ENCODE measurements around the gene CAMTA1. TPM values are rescaled to one million over a fixed set of nuclear protein-coding genes. Genes with fewer than 3 reads are reported as not detected.

CAMTA1 gene
- total RNA-seq, 1 donor from 2014 or later = 268 TPM

DNA sequence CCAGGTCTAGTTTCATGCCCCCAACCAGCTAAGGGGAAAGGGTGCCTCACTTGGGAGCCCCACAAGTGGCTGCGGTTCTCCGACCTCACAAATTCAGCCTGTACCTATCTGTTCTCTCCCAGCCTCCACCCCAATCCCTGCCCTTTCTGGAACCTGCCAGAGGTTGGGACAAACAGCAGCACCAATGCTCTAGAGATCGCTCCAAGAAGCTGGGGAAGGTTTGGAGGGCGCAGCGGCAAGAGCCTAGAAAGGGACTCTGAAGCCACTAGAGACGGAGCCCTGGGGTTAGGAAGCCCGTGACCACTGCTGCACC lies 742.4 kb downstream of the CAMTA1 start:
- H3K9ac ChIP-seq = no peak overlapping the region
- H3K4me3 ChIP-seq = no peak overlapping the region
- no peak overlapping the region for H2AFZ ChIP-seq (replicated peaks)
- Mint-ChIP-seq H3K27me3 (ENCODE audit: insufficient read depth, low read depth) (peaks cover 2% of the 10 kb centered on the region), H3K9me3 (no peaks in the 10 kb centered on the region), H3K27ac (no peak overlapping the region), H3K4me3 (no peak overlapping the region), H3K36me3 (no peaks in the 10 kb centered on the region), H3K4me1 (peaks cover 2% of the 10 kb centered on the region)
- no peaks in the 10 kb centered on the region for H3K79me2 ChIP-seq (ENCODE audit: low read depth)
- no peaks in the 10 kb centered on the region for H3K36me3 ChIP-seq
- TF ChIP-seq, protein P1, sequence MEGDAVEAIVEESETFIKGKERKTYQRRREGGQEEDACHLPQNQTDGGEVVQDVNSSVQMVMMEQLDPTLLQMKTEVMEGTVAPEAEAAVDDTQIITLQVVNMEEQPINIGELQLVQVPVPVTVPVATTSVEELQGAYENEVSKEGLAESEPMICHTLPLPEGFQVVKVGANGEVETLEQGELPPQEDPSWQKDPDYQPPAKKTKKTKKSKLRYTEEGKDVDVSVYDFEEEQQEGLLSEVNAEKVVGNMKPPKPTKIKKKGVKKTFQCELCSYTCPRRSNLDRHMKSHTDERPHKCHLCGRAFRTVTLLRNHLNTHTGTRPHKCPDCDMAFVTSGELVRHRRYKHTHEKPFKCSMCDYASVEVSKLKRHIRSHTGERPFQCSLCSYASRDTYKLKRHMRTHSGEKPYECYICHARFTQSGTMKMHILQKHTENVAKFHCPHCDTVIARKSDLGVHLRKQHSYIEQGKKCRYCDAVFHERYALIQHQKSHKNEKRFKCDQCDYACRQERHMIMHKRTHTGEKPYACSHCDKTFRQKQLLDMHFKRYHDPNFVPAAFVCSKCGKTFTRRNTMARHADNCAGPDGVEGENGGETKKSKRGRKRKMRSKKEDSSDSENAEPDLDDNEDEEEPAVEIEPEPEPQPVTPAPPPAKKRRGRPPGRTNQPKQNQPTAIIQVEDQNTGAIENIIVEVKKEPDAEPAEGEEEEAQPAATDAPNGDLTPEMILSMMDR (IDR thresholded peaks at IDR 0.05) = no peak
- no peak for TF ChIP-seq EZH2phosphoT487 (IDR thresholded peaks at IDR 0.05)
- no peak for TF ChIP-seq EZH2 (IDR thresholded peaks at IDR 0.05)
- H3K4me1 ChIP-seq = no peaks in the 10 kb centered on the region
- H3K27me3 ChIP-seq = no peaks in the 10 kb centered on the region
- no peak overlapping the region for H3K27ac ChIP-seq
- H4K20me1 ChIP-seq (ENCODE audit: low read depth) = no peaks in the 10 kb centered on the region
- H3K4me2 ChIP-seq = no peak overlapping the region
- no peak for DNase-seq (ENCODE audit: low spot score)
- H3F3A ChIP-seq (ENCODE audit: low read depth) = no peaks in the 10 kb centered on the region
- no peaks in the 10 kb centered on the region for H3K9me3 ChIP-seq (ENCODE audit: low read depth)

DNA sequence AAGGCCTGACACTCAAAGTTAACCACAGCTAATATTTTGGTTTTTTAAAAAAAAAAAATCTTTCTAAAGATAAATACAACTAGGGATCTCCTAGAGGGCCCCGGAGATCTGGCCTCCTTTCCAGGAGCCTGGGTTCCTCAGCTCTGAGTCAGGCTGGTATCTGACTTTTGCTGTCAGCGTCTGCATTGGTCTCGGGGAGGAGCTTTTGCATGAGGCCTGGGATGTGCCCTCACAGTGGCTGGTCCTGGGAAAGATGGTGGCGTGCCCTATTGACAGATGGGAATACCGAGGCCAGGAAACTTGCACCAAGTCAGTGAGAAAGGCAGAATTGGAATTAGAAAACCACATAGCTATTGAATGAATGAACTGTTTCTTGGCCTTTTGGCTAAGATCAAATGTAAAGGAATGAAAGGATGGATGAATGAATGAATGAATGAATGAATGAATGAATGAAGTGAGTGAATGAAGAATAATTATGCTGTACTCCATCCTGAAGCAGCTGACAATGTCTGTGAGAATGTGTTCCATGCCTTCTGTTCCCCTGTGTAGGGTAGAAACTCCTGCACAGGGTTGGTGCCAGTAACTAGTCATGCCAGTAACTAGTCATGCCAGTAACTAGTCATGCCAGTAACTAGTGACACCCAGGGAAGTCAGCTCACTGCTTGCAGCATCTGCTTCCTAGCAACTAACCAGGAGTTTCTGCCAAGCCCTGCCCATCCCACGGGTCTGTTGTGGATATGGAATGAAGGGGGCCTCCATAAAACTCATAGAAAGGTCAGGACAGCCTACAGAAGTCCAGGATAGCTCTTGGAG lies 743.3 kb downstream of the CAMTA1 start:
- no peaks in the 10 kb centered on the region for H3K36me3 Mint-ChIP-seq
- H3K9me3 Mint-ChIP-seq = no peaks in the 10 kb centered on the region
- H3F3A ChIP-seq (ENCODE audit: low read depth) = no peaks in the 10 kb centered on the region
- no peak overlapping the region for H3K27ac ChIP-seq
- DNase-seq (ENCODE audit: low spot score) = no peak
- H3K4me1 ChIP-seq = no peaks in the 10 kb centered on the region
- H2AFZ ChIP-seq (replicated peaks) = no peak overlapping the region
- H3K4me1 Mint-ChIP-seq = peaks cover 2% of the 10 kb centered on the region
- no peaks in the 10 kb centered on the region for H3K36me3 ChIP-seq
- H3K4me3 ChIP-seq = no peak overlapping the region
- H4K20me1 ChIP-seq (ENCODE audit: low read depth) = no peaks in the 10 kb centered on the region
- H3K4me2 ChIP-seq = no peak overlapping the region
- no peaks in the 10 kb centered on the region for H3K9me3 ChIP-seq (ENCODE audit: low read depth)
- no peaks in the 10 kb centered on the region for H3K27me3 ChIP-seq
- H3K4me3 Mint-ChIP-seq = no peak overlapping the region
- H3K9ac ChIP-seq = no peak overlapping the region
- TF ChIP-seq EZH2 (IDR thresholded peaks at IDR 0.05) = no peak
- TF ChIP-seq EZH2phosphoT487 (IDR thresholded peaks at IDR 0.05) = no peak
- TF ChIP-seq, protein P1 (IDR thresholded peaks at IDR 0.05) = no peak
- H3K79me2 ChIP-seq (ENCODE audit: low read depth) = no peaks in the 10 kb centered on the region
- H3K27ac Mint-ChIP-seq = no peak overlapping the region
- H3K27me3 Mint-ChIP-seq (ENCODE audit: insufficient read depth, low read depth) = peaks cover 2% of the 10 kb centered on the region

DNA sequence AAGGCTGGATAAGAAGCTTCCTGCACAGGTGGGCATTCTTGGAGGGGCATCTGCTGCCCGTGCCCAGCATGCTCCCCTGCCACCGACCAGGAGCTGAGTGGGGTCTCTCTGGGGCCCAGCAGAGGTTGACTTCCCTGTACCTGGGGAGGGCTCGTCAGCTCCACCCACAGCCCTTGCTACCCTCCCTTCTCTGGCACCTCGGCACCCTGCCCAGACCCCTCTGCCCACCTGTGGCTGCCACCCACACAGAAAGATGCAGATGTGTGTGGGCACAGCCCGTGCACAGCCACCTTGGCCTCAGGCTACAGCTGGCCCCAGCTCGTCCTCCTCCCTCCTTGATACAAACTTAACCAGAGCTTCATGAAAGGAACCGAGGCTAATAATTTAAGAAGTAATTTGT lies 744.7 kb downstream of the CAMTA1 start:
- peaks cover 7% of the 10 kb centered on the region for H3K4me1 ChIP-seq
- H3K36me3 Mint-ChIP-seq = no peaks in the 10 kb centered on the region

More for the DNA sequence above, 744.7 kb downstream of the CAMTA1 start:
- H3K9me3 ChIP-seq (ENCODE audit: low read depth) = no peaks in the 10 kb centered on the region
- H2AFZ ChIP-seq (replicated peaks) = no peak overlapping the region
- H3K9ac ChIP-seq = no peak overlapping the region
- H3K36me3 ChIP-seq = no peaks in the 10 kb centered on the region
- H3K4me3 ChIP-seq = no peak overlapping the region
- H3K27me3 ChIP-seq = no peaks in the 10 kb centered on the region
- no peak for DNase-seq (ENCODE audit: low spot score)
- no peaks in the 10 kb centered on the region for H3K9me3 Mint-ChIP-seq
- no peaks in the 10 kb centered on the region for H3K79me2 ChIP-seq (ENCODE audit: low read depth)
- no peak overlapping the region for H3K27ac Mint-ChIP-seq
- H3K27me3 Mint-ChIP-seq (ENCODE audit: insufficient read depth, low read depth) = peaks cover 2% of the 10 kb centered on the region
- H3K4me3 Mint-ChIP-seq = no peak overlapping the region
- peaks cover 5% of the 10 kb centered on the region for H3K4me1 Mint-ChIP-seq
- no peaks in the 10 kb centered on the region for H3F3A ChIP-seq (ENCODE audit: low read depth)
- no peak overlapping the region for H3K4me2 ChIP-seq
- H3K27ac ChIP-seq = no peak overlapping the region
- no peaks in the 10 kb centered on the region for H4K20me1 ChIP-seq (ENCODE audit: low read depth)
- no peak for TF ChIP-seq EZH2phosphoT487 (IDR thresholded peaks at IDR 0.05)
- no peak for TF ChIP-seq EZH2 (IDR thresholded peaks at IDR 0.05)
- TF ChIP-seq, protein P1 (IDR thresholded peaks at IDR 0.05) = no peak

Data from neural progenitor cell (in vitro differentiated cells).